Adipose tissue (tissue), 3 donors: Measurements from ENCODE around the gene FRAS1. TPM values are rescaled to one million over a fixed set of nuclear protein-coding genes. Genes with fewer than 3 reads are reported as not detected.
"Not testable (repeated sequence)": the region's sequence is repeated elsewhere in the genome, so short reads cannot be mapped to it uniquely, and the experiment has no call there.

Experiments
- H3K27ac ChIP-seq: one replicate; pipeline ENCODE4 v1.5.1; 2013; ENCODE audit warnings: low read depth, low read length
- WGBS, 3 donors: extraction: QIAGEN DNeasy Blood & Tissue Kit; methylation state at CpG; one replicate each; pipeline ENCODE4 v1.1.7; 2013; 5-methylcytosine and 5-hydroxymethylcytosine counted together
- polyA plus RNA-seq, 3 donors: library from polyadenylated mRNA; stranded (reverse); fragments of 200-250 nt; gene quantifications; one replicate each; pipeline ENCODE4 v1.2.3, GENCODE V29; 2013
- donor health status: healthy with polysubstance abuse.
- donor health status: Bipolar disorder and iron deficiency.
- donor health status: healthy.

The FRAS1 gene
- polyA plus RNA-seq, 3 donors: 0.34 to 2.3 (median 0.48) TPM

DNA sequence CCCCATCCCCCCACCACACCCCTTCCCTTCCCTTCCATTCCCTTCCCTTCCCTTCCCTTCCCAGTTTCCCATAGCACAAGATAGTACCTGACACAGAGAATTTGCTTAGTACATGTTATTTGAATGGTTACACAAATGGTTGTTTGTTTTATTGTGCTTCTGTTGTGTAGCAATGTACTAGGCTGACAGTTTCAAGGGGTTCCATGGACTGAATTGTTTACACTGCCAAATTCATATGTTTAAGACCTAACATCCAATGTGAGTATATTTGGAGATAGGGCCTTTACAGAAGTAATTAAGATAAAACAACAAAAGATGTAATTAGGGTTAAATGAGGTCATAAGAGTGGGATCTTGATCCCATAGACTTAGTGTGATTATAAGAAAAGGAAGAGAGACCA lies 133.5 kb downstream of the FRAS1 start:
- no peak overlapping the region for H3K27ac ChIP-seq

GRCh38 chr4:78197947-78198346 lies 140.8 kb downstream of the FRAS1 start:
- H3K27ac ChIP-seq: no peak overlapping the region
- WGBS, 3 donors: 75 to 85% (median 80%) methylated on average over 4 of the region's 4 CpGs

GRCh38 chr4:78199984-78200383 lies 142.9 kb downstream of the FRAS1 start:
- WGBS, 3 donors: 76 to 90% (median 81%) methylated on average over 1 of the region's 1 CpG
- no peak overlapping the region for H3K27ac ChIP-seq

DNA sequence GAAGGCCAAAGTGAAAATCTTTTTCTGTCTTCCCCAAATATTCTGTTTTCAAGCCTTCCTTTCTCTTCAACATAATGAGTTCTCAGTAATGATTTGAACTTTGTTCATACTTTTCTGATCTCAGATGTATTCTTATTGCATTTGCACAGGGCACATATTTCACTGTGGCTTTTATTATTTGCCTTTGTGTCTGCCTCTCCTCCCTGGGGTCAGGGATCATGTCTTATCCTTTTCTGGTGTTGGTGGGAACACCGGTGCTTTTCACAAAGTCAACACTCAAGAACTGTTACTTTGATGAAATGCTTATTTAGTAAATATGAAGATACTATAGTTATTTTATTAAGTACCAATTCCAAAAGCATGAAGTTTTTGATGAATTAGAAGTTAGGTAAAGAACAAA lies 143.8 kb downstream of the FRAS1 start:
- 31 to 75% (median 70%) methylated on average over 1 of the region's 1 CpG for WGBS, 3 donors

GRCh38 chr4:78204176-78204575 lies 147.1 kb downstream of the FRAS1 start:
- 34 to 53% (median 36%) methylated on average over 2 of the region's 2 CpGs for WGBS, 3 donors
- H3K27ac ChIP-seq: no peak overlapping the region

More for the DNA sequence above, 143.8 kb downstream of the FRAS1 start:
- H3K27ac ChIP-seq: no peak overlapping the region

DNA sequence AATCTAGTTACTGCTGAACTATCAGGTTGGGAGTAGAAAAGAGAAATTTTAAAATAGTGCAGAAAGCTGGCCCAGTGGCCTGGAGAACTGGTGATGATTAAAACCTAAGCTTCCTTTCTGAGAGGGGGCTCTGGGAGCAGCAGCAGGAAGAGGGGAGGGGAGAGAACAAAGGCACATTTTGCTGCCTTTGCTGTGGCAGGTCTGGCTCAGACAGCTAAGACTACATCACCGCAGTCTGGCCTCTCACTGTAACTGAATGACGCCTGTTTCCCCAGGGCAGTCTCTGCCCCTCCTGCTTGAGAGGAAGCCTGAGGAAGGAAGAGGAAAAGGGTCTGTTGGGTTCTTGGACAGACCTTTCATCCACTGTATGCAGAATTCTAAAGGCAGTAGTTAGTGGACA lies 148.5 kb downstream of the FRAS1 start:
- no peak overlapping the region for H3K27ac ChIP-seq
- 63 to 76% (median 75%) methylated on average over 2 of the region's 2 CpGs for WGBS, 3 donors

- 67 to 89% (median 84%) methylated on average over 3 of the region's 3 CpGs for WGBS, 3 donors
- no peak overlapping the region for H3K27ac ChIP-seq
Observed at GRCh38 chr4:78207541-78207940, 150.4 kb downstream of the FRAS1 start.

DNA sequence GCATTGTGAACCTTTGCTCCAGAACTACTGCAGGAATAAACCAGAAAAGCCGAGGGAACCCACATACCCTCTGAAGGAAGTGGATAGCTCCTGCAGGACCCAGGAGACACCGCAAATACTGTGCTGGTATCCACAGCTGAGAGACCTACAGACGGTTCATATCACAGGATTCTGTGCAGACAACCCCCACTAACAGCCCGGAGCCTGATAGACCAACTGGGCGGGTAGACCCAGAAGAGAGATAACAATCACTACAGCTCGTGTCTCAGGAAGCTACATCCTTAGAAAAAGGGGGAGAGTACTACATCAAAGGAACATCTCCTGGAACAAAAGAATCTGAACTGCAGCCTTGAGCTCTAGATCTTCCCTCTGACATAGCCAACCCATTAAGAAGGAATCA lies 150.8 kb downstream of the FRAS1 start:
- H3K27ac ChIP-seq: no peak overlapping the region
- WGBS, 3 donors: 61 to 64% (median 63%) methylated on average over 6 of the region's 6 CpGs

DNA sequence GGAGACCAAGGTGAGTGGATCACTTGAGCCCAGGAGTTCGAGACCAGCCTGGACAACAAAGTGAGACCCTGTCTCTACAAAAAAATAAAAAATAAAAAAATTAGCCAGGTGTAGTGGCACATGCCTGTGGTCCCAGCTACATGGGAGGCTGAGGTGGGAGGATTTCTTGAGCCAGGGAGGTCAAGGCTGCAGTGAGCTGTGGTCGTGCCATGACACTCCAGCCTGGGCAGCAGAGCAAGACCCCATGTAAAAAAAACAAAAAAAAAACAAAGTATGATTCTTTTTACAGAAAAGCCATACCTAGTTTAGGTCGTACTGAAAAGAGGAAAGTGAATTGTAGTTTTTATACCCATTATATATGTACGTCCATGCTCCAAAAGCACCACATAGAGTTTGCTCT lies 151.8 kb downstream of the FRAS1 start:
- not testable (repeated sequence) for H3K27ac ChIP-seq
- 86 to 90% (median 88%) methylated on average over 4 of the region's 4 CpGs for WGBS, 3 donors

DNA sequence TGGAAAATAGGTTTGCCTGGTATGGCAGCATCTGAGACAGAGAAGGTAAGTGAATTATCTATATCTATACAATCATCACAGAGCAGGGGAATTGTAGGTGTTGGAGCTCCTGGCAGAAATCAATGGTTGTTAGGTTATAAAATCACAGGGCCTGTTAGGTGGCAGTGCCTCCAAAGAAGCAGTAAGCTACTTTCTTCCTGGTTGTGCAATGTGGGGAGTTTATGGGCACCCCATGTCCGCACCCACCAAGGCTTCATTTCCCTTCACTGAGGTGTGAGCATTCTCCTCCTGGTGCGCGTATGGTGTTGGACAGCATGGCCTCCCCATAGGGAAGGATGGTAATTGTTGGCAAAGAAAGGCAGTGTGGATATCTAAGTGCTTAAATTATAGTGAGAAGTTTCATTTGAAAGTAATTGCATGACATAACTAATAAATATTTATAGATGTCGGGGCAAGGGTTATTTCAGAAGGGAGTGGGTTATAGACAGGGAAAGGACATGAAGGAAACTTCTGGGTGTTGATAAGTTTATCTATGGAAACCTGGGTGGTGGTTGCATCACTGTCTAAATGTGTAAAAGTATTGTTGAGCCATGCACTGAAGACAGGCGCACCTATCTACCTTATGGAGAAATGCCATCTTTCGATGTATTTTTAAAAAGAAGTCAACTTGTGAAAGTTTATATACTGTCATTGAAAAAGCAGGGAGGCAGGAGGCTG lies 153.7 kb downstream of the FRAS1 start:
- 94 to 98% (median 96%) methylated on average over 6 of the region's 6 CpGs for WGBS, 3 donors

DNA sequence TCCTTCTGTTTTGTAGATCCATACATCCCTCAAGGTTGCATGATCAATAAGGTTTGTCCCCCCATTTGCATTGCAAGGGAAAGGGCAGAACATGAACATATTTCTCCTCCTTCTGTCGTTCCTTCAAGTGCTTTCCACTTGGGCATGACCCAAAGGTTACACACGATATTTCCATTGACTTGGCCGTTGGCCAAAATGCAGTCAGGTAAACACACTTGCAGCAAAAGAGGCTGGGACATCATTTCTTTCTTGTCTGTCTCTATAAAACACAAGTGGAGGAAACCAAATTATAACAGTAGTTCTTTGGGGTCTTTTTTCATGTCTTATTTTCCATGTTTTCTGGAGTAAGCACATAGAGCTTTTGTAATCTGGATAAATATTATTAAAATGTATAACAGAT lies 156.1 kb downstream of the FRAS1 start:
- no peak overlapping the region for H3K27ac ChIP-seq
- 25 to 49% (median 43%) methylated on average over 3 of the region's 3 CpGs for WGBS, 3 donors

More for the DNA sequence above, 153.7 kb downstream of the FRAS1 start:
- H3K27ac ChIP-seq: no peak overlapping the region

- H3K27ac ChIP-seq: no peak overlapping the region
Observed at GRCh38 chr4:78214078-78214477, 157.0 kb downstream of the FRAS1 start.

DNA sequence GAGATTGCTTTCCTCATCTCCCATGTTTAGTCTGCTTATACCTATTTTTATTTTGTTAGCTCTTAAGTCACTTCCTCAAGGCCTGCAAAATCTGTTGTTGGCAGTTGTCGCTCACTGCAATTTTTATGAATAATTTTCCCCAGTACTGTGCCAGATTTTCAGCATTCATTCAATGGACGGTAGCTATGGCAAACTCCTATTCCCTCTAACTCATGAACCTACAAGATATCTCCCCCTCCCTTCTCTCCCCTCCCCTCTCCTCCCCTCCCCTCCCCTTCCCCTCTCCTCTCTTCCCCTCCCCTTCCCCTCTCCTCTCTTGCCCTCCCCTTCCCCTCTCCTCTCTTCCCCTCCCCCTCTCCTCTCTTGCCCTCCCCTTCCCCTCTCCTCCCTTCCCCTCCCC lies 160.4 kb downstream of the FRAS1 start:
- 92 to 98% (median 95%) methylated on average over 2 of the region's 2 CpGs for WGBS, 3 donors
- H3K27ac ChIP-seq: no peak overlapping the region

DNA sequence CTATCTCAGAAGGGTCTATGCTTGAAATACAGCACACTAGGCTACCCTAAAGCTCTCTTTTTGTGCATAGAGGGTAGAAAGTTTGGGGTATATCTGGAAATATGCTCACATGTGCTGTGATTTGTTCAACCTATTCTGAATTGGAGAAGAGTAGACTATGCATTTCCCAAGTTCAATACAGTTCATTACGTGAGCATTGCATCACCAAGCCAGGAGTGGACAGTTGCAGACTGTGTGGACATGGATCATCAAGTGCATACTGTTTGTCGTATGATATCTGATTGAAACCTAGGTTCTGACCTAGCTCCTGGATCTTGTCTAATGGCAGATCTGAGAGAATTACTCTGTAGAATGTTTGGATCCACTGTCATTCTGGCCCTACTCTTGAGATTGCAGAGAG lies 161.1 kb downstream of the FRAS1 start:
- 87 to 95% (median 94%) methylated on average over 2 of the region's 2 CpGs for WGBS, 3 donors
- H3K27ac ChIP-seq: no peak overlapping the region

DNA sequence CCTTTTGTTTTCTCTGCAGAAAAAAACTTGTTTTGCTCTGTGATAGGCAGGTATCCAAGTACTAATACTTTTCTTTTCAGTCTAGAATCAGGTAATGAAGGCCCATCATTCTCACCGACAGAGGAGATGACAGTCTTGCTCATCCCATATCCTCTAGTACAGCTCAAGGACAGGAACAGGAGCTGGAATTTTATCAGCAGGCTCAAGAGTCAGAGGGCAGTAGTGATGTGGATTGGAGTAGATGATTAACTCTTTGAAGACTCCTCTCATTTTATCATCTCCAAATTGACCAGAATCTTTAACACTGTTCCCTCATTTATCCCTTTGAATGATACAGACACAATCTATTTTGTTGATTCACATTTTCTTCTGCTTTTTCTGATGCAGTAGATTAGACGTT lies 162.7 kb downstream of the FRAS1 start:
- WGBS, 3 donors: 69 to 80% (median 71%) methylated on average over 2 of the region's 2 CpGs

GRCh38 chr4:78220283-78220682 lies 163.2 kb downstream of the FRAS1 start:
- WGBS, 3 donors: 53 to 70% (median 69%) methylated on average over 3 of the region's 3 CpGs

More for the DNA sequence above, 162.7 kb downstream of the FRAS1 start:
- H3K27ac ChIP-seq: no peak overlapping the region

GRCh38 chr4:78222575-78223186 lies 165.6 kb downstream of the FRAS1 start:
- no peak overlapping the region for H3K27ac ChIP-seq
- 68 to 73% (median 68%) methylated on average over 8 of the region's 8 CpGs for WGBS, 3 donors

More at GRCh38 chr4:78220283-78220682, 163.2 kb downstream of the FRAS1 start:
- no peak overlapping the region for H3K27ac ChIP-seq

DNA sequence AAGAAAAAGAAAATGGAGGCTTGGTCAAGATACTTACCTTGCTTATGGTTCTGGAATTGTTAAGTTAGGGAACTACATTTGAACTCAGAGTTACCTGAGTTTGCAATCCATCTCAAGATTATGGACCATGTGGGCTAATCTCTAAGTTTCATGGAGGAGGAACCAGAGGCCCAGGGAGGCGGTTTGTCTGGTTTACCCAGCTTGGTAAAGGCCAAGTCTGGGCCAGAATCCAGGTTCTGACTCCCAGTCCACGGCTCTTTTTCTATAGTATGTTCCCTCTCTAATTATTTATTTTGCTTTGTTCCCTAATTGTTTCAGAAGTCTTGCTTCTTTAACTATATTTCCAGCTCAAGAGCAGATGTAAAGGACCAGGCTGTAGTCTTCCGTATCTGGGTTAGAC lies 168.1 kb downstream of the FRAS1 start:
- H3K27ac ChIP-seq: no peak overlapping the region
- 80 to 88% (median 87%) methylated on average over 3 of the region's 3 CpGs for WGBS, 3 donors

- H3K27ac ChIP-seq: no peak overlapping the region
Observed at GRCh38 chr4:78226279-78226678, 169.2 kb downstream of the FRAS1 start.

DNA sequence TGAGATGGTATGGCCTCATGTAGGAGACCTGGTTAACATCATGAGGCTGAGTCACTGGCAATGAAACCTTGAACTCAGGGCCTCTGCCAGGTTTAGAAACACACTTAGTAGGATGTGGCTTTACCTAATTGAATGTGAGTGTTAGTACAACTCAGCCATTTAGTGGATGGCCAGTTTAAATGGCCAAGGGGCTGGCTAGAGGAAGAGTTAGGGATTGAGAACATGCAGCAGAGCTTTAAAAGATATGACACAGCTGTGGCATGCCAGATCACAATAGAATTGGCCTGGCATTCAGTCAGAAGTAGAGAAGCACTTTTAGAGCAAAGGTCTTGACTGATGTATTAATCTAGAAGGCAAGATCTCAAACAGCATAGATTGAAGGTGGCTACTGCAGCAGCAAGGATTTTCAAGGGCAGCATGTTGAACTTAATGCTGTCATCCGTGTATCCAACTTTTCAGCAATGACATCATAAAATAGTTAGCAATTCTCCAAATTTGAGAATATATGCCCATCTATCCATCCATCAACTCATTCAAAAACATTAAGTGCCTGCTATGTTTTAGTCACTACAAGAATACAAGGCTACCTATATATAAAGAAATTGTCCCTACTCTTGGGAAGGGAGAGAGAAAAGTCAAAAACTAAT lies 170.4 kb downstream of the FRAS1 start:
- 84 to 92% (median 88%) methylated on average over 1 of the region's 1 CpG for WGBS, 3 donors
- no peak overlapping the region for H3K27ac ChIP-seq
